Ramos (cell line): ENCODE measurements around the gene USP34.

ENCODE experiments used
- in situ Hi-C: fragments of 300-500 bp; cut with MboI; formaldehyde crosslinking; loops from one replicate; pipeline ENCODE4 v1.14.3; 2022; ENCODE audit warnings: low sequenced_read_pairs; ENCODE audit not compliant: unreplicated experiment

Gene USP34

GRCh38 chr2:61380056-61380881, 90.6 kb downstream of the USP34 start:
- in situ Hi-C loops = no loop called here

- in situ Hi-C loops = no loop called here
Measured at GRCh38 chr2:61379521-61379920, 91.4 kb downstream of the USP34 start.

GRCh38 chr2:61378281-61378680, 92.6 kb downstream of the USP34 start:
- in situ Hi-C loops = no loop called here

GRCh38 chr2:61377046-61377445, 93.8 kb downstream of the USP34 start:
- in situ Hi-C loops = no loop called here

GRCh38 chr2:61376211-61376610, 94.7 kb downstream of the USP34 start:
- in situ Hi-C loops = no loop called here

- in situ Hi-C loops = no loop called here
Measured at GRCh38 chr2:61371027-61371426, 99.9 kb downstream of the USP34 start.

- in situ Hi-C loops = no loop called here
Measured at GRCh38 chr2:61368687-61369665, 101.9 kb downstream of the USP34 start.

GRCh38 chr2:61367177-61367576, 103.7 kb downstream of the USP34 start:
- in situ Hi-C loops = no loop called here

- in situ Hi-C loops = no loop called here
Measured at GRCh38 chr2:61363580-61363979, 107.3 kb downstream of the USP34 start.

- in situ Hi-C loops = no loop called here
Measured at GRCh38 chr2:61362873-61363272, 108.0 kb downstream of the USP34 start.

GRCh38 chr2:61361068-61361467, 109.8 kb downstream of the USP34 start:
- in situ Hi-C loops = no loop called here

- in situ Hi-C loops = no loop called here
Measured at GRCh38 chr2:61359058-61359457, 111.8 kb downstream of the USP34 start.

GRCh38 chr2:61357681-61358080, 113.2 kb downstream of the USP34 start:
- in situ Hi-C loops = no loop called here

GRCh38 chr2:61356958-61357350, 113.9 kb downstream of the USP34 start:
- in situ Hi-C loops = no loop called here

- in situ Hi-C loops = no loop called here
Measured at GRCh38 chr2:61356261-61356957, 114.5 kb downstream of the USP34 start.

GRCh38 chr2:61354543-61355197, 116.2 kb downstream of the USP34 start:
- in situ Hi-C loops = no loop called here

- in situ Hi-C loops = no loop called here
Measured at GRCh38 chr2:61353909-61354308, 117.0 kb downstream of the USP34 start.

GRCh38 chr2:61350777-61351176, 120.1 kb downstream of the USP34 start:
- in situ Hi-C loops = no loop called here

- in situ Hi-C loops = no loop called here
Measured at GRCh38 chr2:61343141-61343540, 127.7 kb downstream of the USP34 start.

- in situ Hi-C loops = no loop called here
Measured at GRCh38 chr2:61340242-61340641, 130.6 kb downstream of the USP34 start.
